T-helper 22 cell (primary cell): ENCODE measurements around the gene MOB3B.
"Not testable (repeated sequence)": the region's sequence is repeated elsewhere in the genome, so short reads cannot be mapped to it uniquely, and the experiment has no call there.

Experiments
- DNase-seq: peaks from one replicate; pipeline ENCODE4 v3.0.0-alpha.2; 2020; ENCODE audit warnings: low read depth

The MOB3B gene

DNA sequence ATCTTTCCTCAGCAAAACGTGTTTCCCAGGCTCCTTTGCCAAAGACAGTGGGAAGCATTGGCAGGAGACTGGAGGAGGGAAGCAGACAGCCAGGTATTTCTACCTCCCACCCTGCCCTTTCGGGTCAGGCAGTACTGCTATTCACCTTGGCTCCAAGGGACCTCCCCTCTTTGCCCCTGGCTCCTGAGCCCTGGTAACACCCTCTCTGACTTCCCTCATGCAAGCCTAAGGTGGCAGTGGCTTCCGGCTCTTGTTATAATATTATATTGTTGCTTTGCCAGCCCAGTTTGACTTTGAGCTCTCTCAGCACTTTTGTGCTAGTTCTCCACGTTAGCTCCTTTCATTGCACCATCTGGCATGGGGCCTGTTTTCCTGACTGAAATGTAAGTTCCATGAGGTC, 87.2 kb downstream of the MOB3B start:
- no peak for DNase-seq

DNA sequence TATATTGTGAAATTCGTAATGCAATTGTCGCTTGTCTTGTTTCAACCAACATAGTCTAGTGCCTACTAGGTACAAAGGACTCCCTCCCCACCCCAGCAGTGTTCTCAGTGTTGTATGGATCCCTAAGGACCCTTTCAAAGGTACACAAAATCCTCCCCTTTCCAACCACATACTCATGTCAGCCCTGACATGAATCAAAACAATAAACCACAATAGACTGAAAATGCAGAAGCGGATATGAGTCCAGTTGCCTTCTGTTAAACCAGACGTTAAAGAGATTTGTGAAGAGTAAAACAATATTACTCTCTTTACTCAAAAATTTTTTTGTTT, 87.9 kb downstream of the MOB3B start:
- DNase-seq, result no peak

DNA sequence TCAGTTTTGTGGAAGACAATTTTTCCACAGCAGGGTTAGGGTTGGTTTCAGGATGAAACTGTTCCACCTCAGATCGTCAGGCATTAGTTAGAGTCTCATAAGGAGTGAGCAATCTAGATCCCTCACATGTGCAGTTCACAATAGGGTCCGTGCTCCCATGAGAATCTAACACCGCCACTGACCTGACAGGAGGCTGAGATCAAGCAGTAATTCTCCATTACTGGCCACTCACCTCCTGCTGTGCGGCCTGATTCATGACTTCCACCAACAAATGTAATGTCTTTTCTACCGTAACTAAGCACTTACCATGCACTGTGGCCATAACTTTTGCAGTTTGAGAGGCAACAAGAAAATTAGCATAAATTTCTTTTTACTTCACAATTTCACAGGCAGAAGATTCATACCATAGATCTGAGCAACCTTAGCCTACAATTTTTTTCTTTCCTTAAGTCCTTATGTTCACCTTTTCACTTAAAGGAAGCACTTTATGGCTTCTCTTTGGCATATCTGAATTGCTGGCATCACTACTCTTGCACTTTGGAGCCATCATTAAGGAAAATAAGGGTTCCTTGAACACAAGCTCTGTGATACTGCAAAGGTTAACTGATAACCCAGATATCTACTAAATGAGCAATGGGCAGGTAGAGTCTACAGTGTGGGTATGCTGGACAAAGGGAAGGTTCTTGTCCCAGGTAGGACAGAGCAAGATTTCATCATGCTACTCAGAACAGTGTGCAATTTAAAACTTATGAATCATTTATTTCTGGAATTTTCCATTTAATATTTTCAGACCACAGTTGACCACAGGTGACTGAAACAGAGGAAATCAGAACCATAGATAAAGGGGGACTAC, 88.5 kb downstream of the MOB3B start:
- DNase-seq, result no peak

DNA sequence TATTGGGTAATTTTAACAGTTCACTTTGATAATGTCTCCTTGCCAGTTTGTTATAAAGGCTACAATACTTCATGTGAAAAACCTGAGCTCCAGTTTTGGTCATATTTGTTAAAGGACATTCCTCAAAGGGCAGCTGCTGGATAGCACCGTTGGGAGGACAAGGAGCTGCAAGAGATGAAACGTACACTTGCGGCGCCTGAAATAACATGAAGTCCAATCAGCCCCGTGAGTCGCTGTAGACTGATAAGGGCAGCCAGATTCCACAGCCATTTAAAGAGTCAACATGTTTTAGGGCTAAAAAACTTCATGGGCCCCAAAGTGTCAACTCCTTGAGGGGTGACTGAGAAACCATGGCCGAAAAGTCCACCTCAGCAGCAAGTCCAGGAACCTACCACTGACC, 91.1 kb downstream of the MOB3B start:
- DNase-seq, result no peak

DNA sequence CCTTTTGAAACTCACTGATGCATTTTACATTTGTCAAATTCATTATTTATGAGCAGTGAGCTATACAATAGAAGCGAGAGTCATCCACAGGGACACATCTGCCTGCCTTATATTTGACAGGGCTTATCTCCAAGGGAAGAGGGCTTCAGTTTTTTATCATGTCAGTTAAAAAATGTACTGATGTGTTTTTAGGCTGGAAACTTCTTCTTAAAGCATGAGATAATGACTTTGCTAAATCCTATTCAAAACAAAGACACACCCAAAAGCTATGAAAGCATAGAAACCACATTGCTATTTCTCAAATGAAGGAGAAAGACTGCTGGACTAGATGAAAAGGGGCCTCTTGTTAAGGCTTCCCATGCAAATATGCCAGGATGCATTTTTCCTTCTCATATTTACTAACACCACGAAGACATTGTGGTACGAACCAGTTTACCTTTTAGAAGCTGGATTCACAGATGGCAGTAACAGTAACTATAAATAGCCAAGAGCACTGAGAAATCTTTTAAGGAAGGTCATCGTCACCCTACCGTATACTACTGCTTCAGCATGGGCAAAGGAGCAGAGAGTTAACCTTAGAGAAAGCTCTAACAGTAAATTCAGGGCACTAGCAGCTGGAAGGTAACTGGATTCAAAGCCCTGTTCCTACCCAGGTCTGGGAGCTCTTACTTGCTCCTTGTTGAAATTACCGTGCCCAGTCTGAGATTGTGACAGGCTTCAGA, 91.8 kb downstream of the MOB3B start:
- DNase-seq, result no peak

DNA sequence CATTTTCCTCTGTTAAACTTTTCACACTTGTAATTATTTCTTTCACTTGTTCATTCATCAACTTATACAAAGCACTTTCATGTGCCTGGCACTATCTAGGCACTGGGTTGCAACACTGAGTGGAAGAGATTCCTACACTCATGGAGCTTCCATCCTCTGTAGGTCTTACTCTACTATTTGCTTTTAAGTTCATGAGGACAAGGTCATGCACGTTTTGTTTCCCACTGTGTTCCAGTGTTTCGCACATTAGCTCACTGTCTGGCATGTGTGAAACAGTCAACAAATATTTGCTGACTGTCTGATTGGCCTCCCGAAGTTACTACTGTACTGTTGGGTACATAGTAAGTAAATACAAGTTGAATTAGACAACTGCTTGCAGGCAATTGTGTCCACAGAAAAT, 93.4 kb downstream of the MOB3B start:
- no peak for DNase-seq

DNA sequence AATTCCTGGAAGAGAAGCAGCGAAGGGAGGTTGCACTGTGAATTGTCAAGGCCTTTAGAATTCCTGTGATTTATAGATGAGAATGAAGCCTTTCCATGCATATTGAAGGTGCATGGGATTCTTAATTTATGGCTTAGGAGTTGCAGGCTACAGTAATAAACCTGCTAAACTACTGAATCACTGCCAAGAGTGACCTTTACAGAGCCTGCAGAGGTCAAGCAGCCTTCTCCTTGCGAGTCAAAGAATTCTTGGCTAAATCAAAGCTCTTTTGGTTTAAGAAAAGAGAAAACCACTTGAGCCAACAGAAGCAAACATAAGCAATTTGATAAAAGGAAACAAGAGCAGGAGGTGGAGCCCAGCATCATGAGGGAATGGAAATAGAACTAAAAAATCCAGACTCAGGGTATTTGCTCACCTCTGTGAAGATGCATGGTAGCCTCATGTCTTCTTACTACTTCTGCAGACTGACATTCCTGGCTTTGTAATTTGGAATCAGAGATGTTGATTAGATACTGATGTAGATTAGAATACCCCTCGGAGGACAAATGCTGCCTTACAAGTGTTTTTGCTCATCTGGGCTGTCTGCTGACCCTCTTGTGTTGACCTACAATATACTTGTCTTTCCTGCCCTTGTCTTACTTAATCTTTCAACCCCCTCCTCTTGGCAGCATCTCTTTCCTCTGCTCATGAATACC, 95.8 kb downstream of the MOB3B start:
- no peak for DNase-seq

DNA sequence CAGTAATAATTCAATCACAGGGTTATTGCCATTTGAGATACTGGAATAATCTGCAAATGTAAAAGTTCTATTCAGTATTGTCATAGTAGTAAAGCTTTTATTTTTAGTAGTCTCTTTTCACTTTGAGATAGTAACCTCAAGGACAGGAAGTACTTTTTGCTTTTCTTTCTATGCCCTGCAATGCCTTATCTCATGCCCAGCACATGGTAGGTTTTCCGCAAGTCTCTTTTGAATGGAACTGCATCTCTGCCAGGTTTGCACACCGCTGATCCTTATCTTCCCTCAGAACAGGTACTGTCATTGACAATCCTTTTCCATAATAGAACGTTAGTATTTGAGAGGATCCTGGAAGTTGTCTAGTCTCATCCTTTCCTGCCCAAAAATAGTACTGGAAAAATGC, 97.3 kb downstream of the MOB3B start:
- no peak for DNase-seq

DNA sequence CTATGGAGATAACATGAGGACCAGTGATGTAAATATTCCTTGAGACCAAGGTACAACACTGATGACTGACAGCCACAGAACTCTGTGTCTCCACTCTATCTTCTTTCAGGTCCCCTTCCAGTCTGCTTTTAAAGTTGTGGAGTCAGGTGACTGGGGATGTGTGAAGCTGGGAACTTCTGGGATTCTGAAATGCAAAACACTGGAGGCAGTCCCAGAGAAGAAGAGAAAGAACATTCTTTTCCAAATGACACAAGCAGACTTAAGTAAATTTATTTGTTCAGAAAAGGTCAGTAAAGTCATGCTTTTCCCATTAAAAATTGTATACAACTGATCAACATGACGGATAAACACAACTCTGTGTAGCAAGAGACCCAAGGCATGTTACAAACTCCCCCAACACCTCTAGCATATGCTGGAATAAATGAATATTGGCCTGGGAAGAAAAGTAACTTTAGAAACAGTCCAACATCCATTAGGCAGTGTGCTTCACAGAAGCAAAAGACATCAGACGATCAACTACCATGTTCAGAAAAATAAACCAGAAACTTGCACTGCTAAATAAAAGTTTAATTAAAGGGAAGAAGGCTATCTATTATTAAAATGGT, 98.0 kb downstream of the MOB3B start:
- no peak for DNase-seq

DNA sequence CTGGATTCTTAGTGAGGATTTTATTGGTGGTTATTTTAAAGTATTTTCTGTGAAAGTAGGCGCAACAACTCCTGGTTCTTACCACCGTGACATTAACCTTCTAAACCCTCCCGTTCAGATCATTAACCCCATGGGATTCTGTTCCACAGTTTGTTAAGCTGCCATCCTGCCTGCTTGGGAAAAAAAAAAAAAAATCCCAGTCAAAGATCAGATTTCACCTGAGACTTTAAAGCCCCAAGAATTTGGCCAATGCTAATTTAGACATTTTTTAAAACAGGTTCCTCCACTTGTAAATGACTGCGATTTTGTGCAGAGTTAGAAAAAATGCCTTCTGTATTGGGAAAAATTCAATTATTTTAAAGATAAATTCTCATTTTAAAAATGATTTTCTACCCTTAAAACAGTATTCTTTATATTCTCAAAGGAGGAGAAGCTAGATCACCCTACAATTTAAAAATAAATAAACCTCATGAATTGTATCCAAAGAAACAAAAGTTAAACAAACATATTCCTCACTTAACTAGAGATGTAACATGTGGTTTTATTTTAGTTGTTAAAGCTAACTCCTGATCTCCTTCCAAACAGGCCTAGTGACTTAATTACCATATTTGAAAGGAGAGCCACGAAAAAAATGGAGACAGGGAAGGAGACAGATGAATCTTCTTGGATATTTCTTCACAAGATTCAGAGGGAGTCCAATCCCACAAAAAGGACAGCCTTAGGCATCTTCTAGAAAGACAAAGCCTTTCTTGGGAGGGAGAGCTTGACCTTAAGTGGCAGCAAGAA, 98.7 kb downstream of the MOB3B start:
- DNase-seq, result no peak

DNA sequence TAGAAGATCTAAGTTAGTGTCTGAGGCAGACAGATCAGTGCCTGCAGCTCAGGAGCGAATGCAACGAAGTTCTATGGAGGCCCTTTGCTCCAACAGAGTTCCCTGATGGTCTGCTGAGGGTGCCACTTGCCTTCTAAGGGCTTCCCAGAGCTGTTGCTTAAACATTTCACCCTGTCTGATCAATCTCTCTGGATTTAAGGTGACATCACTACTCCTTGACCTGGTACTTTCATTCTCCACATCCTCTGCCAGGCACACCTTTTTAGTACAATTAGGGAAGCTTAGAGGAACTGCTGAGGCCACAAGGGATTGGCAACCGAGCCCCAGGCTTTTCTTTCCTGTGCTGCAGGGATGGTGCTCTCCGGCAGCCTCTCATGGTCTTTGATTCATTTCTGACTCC, 99.7 kb downstream of the MOB3B start:
- DNase-seq, result no peak

DNA sequence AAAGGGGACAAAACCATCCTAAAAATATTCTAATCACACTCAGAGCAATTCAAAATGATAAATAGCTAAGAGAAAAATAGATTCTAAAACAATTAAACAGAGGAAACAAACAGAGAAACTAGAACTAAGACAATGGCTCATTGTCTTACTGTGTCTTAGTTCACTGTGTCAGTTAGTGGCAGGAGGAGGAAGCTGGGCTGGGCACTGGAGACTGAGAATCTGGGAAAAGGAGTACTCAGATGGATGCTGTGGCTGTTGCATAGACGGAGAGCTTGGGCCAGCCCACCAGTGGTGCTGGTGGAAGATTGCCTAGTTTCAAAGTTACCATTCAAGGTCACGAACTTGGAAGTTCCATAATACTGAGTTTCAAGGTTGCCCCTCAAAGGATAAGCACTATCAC, 100.2 kb downstream of the MOB3B start:
- DNase-seq, result no peak

DNA sequence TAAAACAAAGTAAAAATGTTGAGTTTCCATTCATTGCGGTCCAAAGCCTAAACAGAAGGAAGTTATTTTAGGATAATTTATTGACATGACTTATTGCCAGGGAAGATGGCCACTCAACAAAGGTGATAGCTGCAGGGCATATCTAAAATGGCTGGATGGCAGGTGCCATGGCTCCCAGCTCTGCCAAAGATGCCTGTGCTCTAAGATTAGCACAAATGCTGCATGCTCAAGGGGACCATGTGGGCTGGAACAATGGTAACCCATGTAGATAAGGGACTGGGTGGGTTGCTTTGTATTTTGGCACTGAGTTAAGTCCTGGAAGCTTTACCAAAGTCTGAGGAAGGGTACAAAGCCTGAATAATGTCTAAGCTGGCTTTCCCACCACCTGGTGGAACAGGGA, 101.1 kb downstream of the MOB3B start:
- no peak for DNase-seq

DNA sequence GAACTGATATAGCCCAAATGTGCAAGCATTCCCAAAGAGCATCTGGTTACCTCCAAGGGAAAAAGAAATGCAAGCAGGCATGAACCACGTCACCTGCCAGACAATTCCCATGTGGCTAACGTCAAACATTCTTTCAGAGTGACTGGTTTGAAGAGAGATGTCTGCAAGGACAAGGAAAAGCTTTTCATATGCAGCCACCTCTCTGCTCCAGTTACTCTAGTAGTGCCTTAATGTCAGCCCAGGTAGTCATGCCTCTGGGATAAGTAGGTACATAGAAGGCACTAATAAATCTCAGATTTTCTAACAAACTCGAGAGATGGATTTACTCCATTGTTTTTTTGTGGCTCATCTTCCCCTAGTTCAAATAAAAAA, 102.4 kb downstream of the MOB3B start:
- no peak for DNase-seq

DNA sequence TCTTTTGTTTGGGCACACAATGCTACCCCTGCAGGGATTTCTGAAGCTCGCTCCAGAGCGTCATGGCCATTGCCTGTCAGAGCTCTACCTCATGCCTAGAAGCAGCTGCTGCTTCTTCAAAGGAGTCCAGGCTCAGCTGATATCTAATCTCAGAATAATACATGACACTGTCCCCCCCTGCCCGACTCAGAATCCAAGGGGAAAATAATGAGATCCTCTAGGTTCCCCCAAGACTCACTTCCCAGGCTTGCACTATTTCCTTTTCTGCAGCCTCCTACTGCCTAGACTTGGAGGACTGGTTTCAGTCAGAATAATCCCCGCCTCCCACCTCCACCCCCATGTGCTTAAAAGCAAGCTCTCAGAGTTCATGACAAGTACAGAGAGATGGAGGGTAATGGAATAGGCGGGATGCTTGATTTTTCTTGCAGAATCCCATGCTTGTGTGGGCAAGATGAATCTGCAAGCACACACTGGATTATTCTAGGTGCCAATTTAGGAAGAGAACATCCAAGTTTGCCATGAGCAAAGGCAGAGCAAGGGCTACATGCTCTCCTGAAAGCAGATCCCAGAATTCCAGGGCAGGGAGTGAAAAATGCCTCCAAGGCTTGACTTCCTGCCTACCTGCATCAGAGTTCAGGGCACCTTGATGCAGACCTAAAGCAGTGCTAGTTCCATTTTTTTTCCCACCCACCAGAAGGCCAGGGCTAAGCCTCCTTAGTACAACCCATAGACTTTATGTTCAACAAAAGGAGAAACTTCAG, 102.9 kb downstream of the MOB3B start:
- no peak for DNase-seq

DNA sequence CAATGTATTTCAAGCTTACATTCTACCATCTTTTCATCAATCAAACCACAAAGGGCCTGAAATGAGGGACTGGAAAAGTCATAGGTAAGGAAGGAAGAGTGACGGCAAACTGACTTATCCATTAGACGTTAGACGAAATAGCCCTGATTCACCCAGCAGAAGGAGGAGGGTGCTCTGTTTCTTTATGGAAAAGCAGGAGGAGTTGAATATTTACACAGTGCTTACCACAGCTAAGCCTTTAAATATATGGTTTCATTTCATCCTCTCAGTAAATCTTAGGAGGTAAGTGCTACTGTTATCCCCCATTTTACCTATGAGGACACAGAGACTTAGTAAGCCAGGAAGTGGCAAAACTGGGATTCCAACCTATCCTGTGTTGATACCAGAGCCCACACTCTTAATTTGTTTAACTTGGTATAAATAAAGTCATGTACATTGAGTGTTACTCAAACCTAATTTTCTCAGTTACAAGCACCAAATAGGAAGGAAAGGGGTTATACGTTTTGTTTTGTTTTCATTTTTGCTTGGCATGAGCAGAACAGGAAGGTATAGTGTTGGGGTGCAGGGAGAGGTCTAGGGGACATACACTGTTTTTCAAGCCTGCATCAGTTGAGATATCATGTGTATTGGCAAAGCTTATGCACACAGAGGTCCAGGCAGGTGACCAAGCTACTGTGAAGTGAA, 103.6 kb downstream of the MOB3B start:
- no peak for DNase-seq

DNA sequence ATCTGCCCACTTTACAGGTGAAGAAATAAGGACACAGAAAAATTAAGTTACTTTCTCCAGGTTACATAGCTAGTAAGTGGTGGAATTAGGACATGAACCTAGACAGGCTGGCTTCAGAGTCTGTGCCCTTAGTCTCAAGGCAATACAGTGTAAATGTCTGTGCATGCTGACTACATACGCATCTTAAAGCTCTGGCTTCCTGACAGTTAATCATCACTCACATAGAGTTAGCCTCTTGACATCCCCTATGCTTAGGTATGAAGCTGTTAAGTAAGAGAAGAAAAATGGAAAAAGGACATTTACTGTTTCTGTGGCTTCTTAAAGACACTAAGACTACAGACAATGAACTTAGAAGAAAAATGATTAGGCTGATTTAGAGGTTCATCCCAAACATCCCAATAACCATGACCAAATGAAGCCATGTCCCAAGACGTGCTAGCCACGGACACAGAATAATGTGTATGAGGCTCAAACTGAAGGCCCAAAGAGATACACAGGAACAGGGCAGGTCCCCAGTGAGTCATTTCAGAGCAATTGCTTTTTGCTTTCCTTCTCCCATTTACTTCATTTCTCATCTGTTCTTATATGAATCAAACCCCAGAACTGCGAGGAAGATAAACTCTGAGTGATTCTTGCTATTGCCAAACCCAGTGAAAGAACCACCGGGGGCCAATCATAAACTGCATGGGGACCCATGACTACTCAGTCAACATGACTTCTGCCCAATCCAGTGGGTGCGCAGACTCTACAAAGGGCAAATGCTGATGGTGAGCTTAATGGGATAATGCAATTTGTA, 105.5 kb downstream of the MOB3B start:
- DNase-seq, result no peak

DNA sequence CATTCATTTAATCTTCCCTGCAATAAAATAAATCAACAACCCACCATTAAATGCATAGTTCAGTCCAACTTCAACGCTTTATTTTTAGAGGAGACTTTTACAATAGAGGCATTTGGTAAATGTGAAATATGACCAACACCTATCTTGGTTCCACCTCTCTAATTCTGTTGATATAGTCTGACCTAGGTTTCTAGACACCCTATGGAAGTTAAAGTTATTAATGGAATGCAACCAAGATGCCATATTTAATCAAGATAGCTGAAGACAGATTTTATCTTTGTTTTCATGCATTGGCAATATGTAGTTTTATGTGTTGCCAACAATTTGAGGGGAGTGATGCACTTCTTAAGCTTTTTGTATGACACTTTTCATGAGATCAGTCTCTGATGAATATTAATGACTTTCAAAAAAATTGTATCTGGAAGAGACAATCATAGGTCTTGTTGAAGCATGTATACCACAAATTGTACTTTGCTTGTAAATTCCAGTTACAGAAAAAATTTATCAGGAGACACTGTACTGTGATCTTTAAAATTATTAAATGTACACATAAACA, 107.3 kb downstream of the MOB3B start:
- no peak for DNase-seq

DNA sequence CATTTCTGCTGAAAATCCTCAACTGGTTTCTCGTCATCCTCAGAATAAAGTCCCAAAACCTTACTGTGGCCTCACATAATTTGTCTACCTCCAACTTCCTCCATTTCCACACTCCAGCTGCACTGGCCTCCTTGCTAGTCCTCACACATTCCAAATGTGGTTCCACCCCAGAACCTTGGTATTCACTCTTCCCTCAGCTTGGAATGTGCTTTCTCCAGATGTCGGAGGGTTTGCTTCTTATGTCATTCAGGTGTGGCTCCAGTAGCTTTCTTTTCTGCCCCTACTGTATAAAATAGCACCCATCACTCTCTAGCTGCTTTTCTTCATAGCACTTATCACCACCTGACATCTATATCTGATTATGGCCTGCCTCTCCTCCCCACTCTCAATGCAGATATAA, 108.0 kb downstream of the MOB3B start:
- no peak for DNase-seq

DNA sequence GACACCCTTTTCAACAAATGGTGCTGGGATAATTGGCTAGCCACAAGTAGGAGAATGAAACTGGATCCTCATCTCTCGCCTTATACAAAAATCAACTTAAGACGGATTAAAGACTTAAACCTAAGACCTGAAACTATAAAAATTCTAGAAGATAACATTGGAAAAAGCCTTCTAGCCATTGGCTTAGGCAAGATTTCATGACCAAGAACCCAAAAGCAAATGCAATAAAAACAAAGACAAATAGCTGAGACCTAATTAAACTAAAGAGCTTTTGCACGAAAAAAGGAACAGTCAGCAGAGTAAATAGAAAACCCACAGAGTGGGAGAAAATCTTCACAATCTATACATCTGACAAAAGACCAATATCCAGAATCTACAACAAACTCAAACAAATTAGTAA, 110.1 kb downstream of the MOB3B start:
- not testable (repeated sequence) for DNase-seq
